ENCODE measurements around the gene FSIP1. TPM values are rescaled to one million over a fixed set of nuclear protein-coding genes. Genes with fewer than 3 reads are reported as not detected.

FSIP1 gene
- total and polyA plus RNA-seq, 4 donors, result 3.6 to 7.3 (median 5.1) TPM

DNA sequence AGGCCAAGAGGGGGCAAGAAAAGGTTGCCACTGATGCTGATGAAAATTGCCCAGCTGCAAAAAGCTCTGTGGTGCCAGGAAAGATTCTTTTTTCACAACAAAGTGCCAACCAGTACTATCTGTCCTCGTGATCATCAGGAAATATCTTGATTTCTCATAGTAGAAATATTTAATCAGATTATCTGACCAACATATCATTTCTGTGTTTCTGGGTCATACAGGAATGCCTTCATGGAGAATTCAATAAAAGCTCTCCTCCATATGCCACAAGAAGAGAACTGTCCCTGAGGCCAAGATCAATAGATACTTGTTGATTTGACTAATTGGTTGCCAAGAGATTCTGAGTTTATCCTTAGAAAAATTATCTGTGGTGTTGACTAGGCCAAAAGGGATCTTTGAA, 63.5 kb downstream of the FSIP1 start:
- no peak for DNase-seq (ENCODE audit: low read depth in 4 of 6, low spot score in 6 of 6)
- H3K27me3 ChIP-seq (ENCODE audit: control insufficient read depth, insufficient read depth, low read length), result no peaks in the 10 kb centered on the region
- H3K4me1 ChIP-seq (ENCODE audit: control insufficient read depth, insufficient read depth, low read length), result no peaks in the 10 kb centered on the region
- no peak overlapping the region for H3K27ac ChIP-seq (ENCODE audit: low read depth, low read length)
- WGBS (ENCODE audit: insufficient coverage), result no CpG with 5 or more reads among the region's 1 CpG
- peaks cover 1% of the 10 kb centered on the region for H3K9me3 ChIP-seq (ENCODE audit: control insufficient read depth, insufficient read depth, low read length)
- no peak overlapping the region for H3K4me3 ChIP-seq (ENCODE audit: low read depth, low read length)
- H3K36me3 ChIP-seq (ENCODE audit: control insufficient read depth, insufficient read depth, low read length), result no peaks in the 10 kb centered on the region

DNA sequence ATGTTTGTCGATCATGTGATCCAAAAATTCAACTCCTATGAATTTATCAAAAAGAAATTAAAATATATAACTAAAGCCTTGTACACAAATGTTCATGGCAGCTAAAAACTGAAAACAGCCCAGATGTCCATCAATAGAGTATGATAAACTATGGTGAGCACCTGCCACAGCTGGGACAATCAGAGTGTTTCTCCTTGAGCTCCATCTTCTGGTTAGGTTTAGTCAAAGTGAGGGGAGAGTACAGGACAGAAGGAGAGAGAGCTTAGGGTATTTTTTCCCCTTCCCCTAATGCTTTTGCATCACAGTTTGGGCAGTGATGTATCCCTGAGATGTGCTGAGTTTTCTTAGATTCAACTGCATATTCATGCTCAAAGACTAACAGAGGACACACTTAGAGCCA, 65.5 kb downstream of the FSIP1 start:
- no CpG with 5 or more reads among the region's 1 CpG for WGBS (ENCODE audit: insufficient coverage)
- H3K27ac ChIP-seq (ENCODE audit: low read depth, low read length), result no peak overlapping the region
- H3K9me3 ChIP-seq (ENCODE audit: control insufficient read depth, insufficient read depth, low read length), result peaks cover 1% of the 10 kb centered on the region
- H3K4me3 ChIP-seq (ENCODE audit: low read depth, low read length), result no peak overlapping the region
- no peaks in the 10 kb centered on the region for H3K27me3 ChIP-seq (ENCODE audit: control insufficient read depth, insufficient read depth, low read length)
- no peaks in the 10 kb centered on the region for H3K4me1 ChIP-seq (ENCODE audit: control insufficient read depth, insufficient read depth, low read length)
- no peaks in the 10 kb centered on the region for H3K36me3 ChIP-seq (ENCODE audit: control insufficient read depth, insufficient read depth, low read length)
- no peak for DNase-seq (ENCODE audit: low read depth in 4 of 6, low spot score in 6 of 6)

DNA sequence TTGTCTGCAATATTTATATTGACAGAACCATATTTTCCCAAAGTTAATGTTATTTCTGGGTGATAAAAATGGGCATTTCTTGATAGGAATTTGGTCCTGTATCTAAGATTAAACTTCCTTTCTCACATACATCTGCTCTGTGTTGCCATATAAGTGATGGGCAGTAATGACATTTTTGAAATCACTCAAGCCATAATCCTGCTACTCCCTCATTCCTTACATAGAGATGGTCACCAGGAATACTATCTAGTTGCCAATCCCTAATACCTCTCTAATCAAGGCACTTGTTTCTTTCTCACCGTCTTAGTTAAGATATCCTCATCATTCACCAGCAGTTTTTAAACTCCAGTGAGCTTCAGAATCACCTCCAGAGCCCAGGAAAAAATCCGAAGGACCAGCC, 68.4 kb downstream of the FSIP1 start:
- WGBS (ENCODE audit: insufficient coverage), result 86% methylated on average over 1 of the region's 2 CpGs
- H3K9me3 ChIP-seq (ENCODE audit: control insufficient read depth, insufficient read depth, low read length), result peaks cover 1% of the 10 kb centered on the region
- H3K27me3 ChIP-seq (ENCODE audit: control insufficient read depth, insufficient read depth, low read length), result no peaks in the 10 kb centered on the region
- H3K4me3 ChIP-seq (ENCODE audit: low read depth, low read length), result no peak overlapping the region
- DNase-seq (ENCODE audit: low read depth in 4 of 6, low spot score in 6 of 6), result no peak
- no peaks in the 10 kb centered on the region for H3K36me3 ChIP-seq (ENCODE audit: control insufficient read depth, insufficient read depth, low read length)
- H3K27ac ChIP-seq (ENCODE audit: low read depth, low read length), result no peak overlapping the region
- H3K4me1 ChIP-seq (ENCODE audit: control insufficient read depth, insufficient read depth, low read length), result no peaks in the 10 kb centered on the region

DNA sequence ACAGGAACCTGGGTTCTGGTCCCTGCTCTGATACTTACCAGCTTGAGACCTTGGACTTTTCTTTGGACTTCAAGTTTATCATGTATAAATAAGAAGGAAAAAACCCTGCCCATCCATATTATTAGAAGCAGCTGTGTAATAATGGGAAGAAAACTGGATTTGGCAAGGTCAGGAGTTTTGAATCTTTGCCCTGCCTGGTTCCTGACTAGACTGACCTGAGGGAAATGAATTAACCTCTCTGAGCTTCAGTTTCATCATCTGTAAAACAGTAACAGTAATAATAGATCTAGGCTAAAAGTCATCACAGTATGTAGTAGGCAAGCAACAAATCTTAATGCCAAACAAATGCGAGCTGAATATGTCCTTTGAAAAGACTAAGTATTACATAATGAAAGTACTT, 68.8 kb downstream of the FSIP1 start:
- H3K27ac ChIP-seq (ENCODE audit: low read depth, low read length), result no peak overlapping the region
- no peak overlapping the region for H3K4me3 ChIP-seq (ENCODE audit: low read depth, low read length)
- H3K27me3 ChIP-seq (ENCODE audit: control insufficient read depth, insufficient read depth, low read length), result no peaks in the 10 kb centered on the region
- peaks cover 1% of the 10 kb centered on the region for H3K9me3 ChIP-seq (ENCODE audit: control insufficient read depth, insufficient read depth, low read length)
- WGBS (ENCODE audit: insufficient coverage), result no CpG with 5 or more reads among the region's 1 CpG
- no peaks in the 10 kb centered on the region for H3K4me1 ChIP-seq (ENCODE audit: control insufficient read depth, insufficient read depth, low read length)
- no peaks in the 10 kb centered on the region for H3K36me3 ChIP-seq (ENCODE audit: control insufficient read depth, insufficient read depth, low read length)
- DNase-seq (ENCODE audit: low read depth in 4 of 6, low spot score in 6 of 6), result no peak

DNA sequence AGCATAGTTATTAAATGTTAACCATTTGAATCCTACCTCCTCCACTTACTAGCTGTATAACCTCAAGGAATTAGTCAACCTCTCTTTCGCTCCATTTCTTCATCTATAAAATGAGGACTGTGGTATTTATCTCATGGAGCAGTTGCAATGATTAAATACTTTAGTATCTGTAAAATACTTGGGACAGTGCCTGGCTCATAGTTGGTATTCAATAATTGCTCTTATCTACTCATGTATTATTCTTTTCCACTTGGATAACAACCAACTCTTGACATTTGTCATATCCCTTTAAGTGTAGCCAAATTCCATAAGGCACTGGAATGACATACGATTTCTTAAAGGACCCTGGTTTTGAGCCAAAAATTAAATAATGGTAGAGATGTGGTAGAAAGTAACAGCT, 72.0 kb downstream of the FSIP1 start:
- H3K27me3 ChIP-seq (ENCODE audit: control insufficient read depth, insufficient read depth, low read length), result no peaks in the 10 kb centered on the region
- no CpG with 5 or more reads among the region's 2 CpGs for WGBS (ENCODE audit: insufficient coverage)

DNA sequence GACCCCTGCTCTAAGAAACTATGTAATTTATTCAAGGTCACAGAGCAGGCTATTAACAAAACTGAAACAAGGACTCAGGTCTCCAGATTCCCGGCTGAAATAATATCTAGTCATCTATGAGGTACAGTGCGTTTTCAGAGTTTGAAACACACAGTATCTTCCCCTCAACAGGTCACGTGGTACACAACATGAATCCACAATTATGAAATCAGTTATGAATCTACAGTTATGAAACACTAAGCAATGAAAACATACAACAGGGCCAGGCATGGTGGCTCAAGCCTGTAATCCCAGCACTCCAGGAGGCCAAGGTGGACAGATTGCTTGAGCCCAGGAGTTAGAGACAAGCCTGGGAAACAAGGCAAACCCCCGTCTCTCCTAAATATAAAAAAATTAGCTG, 72.7 kb downstream of the FSIP1 start:
- Histone ChIP-seq H3K4me3 (ENCODE audit: low read depth, low read length) (no peak overlapping the region), H3K9me3 (ENCODE audit: control insufficient read depth, insufficient read depth, low read length) (peaks cover under 1% of the 10 kb centered on the region), H3K4me1 (ENCODE audit: control insufficient read depth, insufficient read depth, low read length) (no peaks in the 10 kb centered on the region), H3K36me3 (ENCODE audit: control insufficient read depth, insufficient read depth, low read length) (no peaks in the 10 kb centered on the region), H3K27ac (ENCODE audit: low read depth, low read length) (no peak overlapping the region), H3K27me3 (ENCODE audit: control insufficient read depth, insufficient read depth, low read length) (no peaks in the 10 kb centered on the region)
- WGBS (ENCODE audit: insufficient coverage), result 100% methylated on average over 2 of the region's 4 CpGs
- DNase-seq (ENCODE audit: low read depth in 4 of 6, low spot score in 6 of 6), result no peak

More for the DNA sequence above, 72.0 kb downstream of the FSIP1 start:
- H3K9me3 ChIP-seq (ENCODE audit: control insufficient read depth, insufficient read depth, low read length), result peaks cover 1% of the 10 kb centered on the region
- H3K27ac ChIP-seq (ENCODE audit: low read depth, low read length), result no peak overlapping the region
- H3K4me3 ChIP-seq (ENCODE audit: low read depth, low read length), result no peak overlapping the region
- H3K36me3 ChIP-seq (ENCODE audit: control insufficient read depth, insufficient read depth, low read length), result no peaks in the 10 kb centered on the region
- H3K4me1 ChIP-seq (ENCODE audit: control insufficient read depth, insufficient read depth, low read length), result no peaks in the 10 kb centered on the region
- no peak for DNase-seq (ENCODE audit: low read depth in 4 of 6, low spot score in 6 of 6)

DNA sequence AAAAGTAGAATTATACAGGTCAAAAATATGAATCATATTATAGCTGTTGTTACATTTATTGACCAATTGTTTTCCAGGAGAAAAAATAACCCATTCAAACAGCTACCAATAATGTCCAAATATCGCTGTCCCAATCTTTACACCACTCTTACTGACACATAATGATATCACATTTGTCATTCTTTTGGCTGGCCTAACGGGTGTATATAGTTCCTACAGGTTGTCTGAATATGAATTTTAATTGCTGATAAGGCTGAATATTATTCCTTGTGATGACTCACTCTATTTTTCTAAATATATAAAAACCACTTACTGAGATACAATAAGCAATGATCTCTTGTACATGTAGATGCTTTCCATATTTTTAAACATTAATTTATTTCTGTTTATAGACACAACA, 76.4 kb downstream of the FSIP1 start:
- WGBS (ENCODE audit: insufficient coverage), result no CpG with 5 or more reads among the region's 2 CpGs

DNA sequence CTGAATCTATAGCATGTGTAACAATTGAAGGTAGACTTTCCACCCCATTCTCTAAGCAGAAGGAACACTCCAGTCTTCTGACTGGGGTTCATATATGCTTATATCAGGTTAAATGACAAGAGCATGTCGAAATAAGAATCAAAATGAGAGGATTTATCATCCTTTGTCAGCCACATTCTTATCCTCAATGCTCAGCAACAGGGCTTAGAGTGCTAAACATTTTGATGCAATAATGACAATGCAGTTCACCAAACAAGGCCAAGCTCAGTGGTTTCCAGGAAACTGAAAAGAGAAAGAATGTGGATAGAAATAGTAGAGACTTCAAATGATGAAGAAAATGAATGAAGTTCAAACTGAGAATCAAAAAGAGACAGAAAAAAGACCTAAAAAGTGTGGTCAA, 78.0 kb downstream of the FSIP1 start:
- peak in 1 of 6 donors; percentile 37 for DNase-seq (ENCODE audit: low read depth in 4 of 6, low spot score in 6 of 6)
- no peak overlapping the region for H3K4me3 ChIP-seq (ENCODE audit: low read depth, low read length)
- no CpG with 5 or more reads among the region's 1 CpG for WGBS (ENCODE audit: insufficient coverage)
- no peaks in the 10 kb centered on the region for H3K27me3 ChIP-seq (ENCODE audit: control insufficient read depth, insufficient read depth, low read length)
- no peaks in the 10 kb centered on the region for H3K9me3 ChIP-seq (ENCODE audit: control insufficient read depth, insufficient read depth, low read length)
- no peaks in the 10 kb centered on the region for H3K4me1 ChIP-seq (ENCODE audit: control insufficient read depth, insufficient read depth, low read length)
- H3K27ac ChIP-seq (ENCODE audit: low read depth, low read length), result no peak overlapping the region
- H3K36me3 ChIP-seq (ENCODE audit: control insufficient read depth, insufficient read depth, low read length), result no peaks in the 10 kb centered on the region

More for the DNA sequence above, 76.4 kb downstream of the FSIP1 start:
- no peaks in the 10 kb centered on the region for H3K9me3 ChIP-seq (ENCODE audit: control insufficient read depth, insufficient read depth, low read length)
- H3K27me3 ChIP-seq (ENCODE audit: control insufficient read depth, insufficient read depth, low read length), result no peaks in the 10 kb centered on the region
- DNase-seq (ENCODE audit: low read depth in 4 of 6, low spot score in 6 of 6), result no peak
- no peaks in the 10 kb centered on the region for H3K36me3 ChIP-seq (ENCODE audit: control insufficient read depth, insufficient read depth, low read length)
- H3K4me3 ChIP-seq (ENCODE audit: low read depth, low read length), result no peak overlapping the region
- no peaks in the 10 kb centered on the region for H3K4me1 ChIP-seq (ENCODE audit: control insufficient read depth, insufficient read depth, low read length)
- no peak overlapping the region for H3K27ac ChIP-seq (ENCODE audit: low read depth, low read length)

DNA sequence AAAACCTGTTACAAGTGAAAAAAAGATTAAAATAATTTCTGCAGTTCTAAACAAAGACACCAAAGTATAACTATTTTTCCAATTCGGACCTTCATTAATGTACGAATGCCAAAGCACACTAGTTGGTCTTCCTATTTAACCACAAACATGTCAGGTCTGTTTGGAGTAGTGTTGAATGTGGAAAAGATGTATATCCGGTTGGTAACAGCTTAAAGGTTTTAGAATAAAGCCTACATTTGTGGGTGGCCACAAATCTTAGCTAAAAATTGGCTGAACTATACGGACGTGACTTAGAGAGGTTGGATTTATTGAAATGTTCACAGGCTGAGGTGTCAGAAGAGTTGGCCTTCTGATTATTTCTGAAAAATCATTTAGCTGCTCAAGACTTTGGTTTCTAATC, 78.4 kb downstream of the FSIP1 start:
- WGBS (ENCODE audit: insufficient coverage), result 42% methylated on average over 3 of the region's 5 CpGs
- H3K27me3 ChIP-seq (ENCODE audit: control insufficient read depth, insufficient read depth, low read length), result no peaks in the 10 kb centered on the region
- H3K4me1 ChIP-seq (ENCODE audit: control insufficient read depth, insufficient read depth, low read length), result no peaks in the 10 kb centered on the region
- no peaks in the 10 kb centered on the region for H3K36me3 ChIP-seq (ENCODE audit: control insufficient read depth, insufficient read depth, low read length)
- no peaks in the 10 kb centered on the region for H3K9me3 ChIP-seq (ENCODE audit: control insufficient read depth, insufficient read depth, low read length)
- H3K27ac ChIP-seq (ENCODE audit: low read depth, low read length), result no peak overlapping the region
- no peak overlapping the region for H3K4me3 ChIP-seq (ENCODE audit: low read depth, low read length)
- DNase-seq (ENCODE audit: low read depth in 4 of 6, low spot score in 6 of 6), result no peak

DNA sequence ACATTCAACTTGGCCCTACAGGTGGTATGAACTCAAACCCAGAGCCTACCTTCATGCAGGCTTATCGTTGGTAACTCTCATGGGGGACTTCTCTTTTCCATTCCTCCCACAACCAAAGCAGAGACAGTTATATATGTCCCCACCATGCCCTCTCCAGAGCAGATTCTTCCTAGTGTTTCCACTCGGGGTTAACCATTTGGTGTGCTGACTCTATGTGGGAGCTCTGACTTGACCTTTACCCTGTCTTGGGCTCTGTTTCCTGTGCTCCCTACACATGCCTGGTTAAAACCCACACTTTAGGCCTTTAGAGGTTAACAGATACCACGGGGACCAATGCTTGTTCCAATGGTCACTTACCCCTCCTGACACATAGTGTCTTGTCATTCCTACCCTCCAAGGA, 80.7 kb downstream of the FSIP1 start:
- Histone ChIP-seq H3K4me1 (ENCODE audit: control insufficient read depth, insufficient read depth, low read length) (no peaks in the 10 kb centered on the region), H3K27ac (ENCODE audit: low read depth, low read length) (no peak overlapping the region), H3K4me3 (ENCODE audit: low read depth, low read length) (no peak overlapping the region), H3K36me3 (ENCODE audit: control insufficient read depth, insufficient read depth, low read length) (no peaks in the 10 kb centered on the region), H3K9me3 (ENCODE audit: control insufficient read depth, insufficient read depth, low read length) (no peaks in the 10 kb centered on the region), H3K27me3 (ENCODE audit: control insufficient read depth, insufficient read depth, low read length) (no peaks in the 10 kb centered on the region)
- no peak for DNase-seq (ENCODE audit: low read depth in 4 of 6, low spot score in 6 of 6)
- 73% methylated on average over 3 of the region's 3 CpGs for WGBS (ENCODE audit: insufficient coverage)

All from spinal cord (tissue), 10 donors.